PC-9 (cell line): Measurements from ENCODE around the gene ITSN1. TPM values are rescaled to one million over a fixed set of nuclear protein-coding genes. Genes with fewer than 3 reads are reported as not detected.

Experiments used
- BruUV-seq: library from RNA; stranded (reverse); fragments of 400-500 nt; replicated peaks from 2 replicates; lab custom pipeline; 2021; lab: Mats Ljungman, UMichigan
- CTCF ChIA-PET: fragments of 300-600 bp; sonication (Branson Sonifier 250); formaldehyde crosslinking; loops from one replicate; lab custom pipeline; 2022; ENCODE audit warnings: antibody characterized with exemption; lab: Charles Lee
- POLR2A ChIA-PET: fragments of 300-600 bp; sonication (Branson Sonifier 250); formaldehyde crosslinking; loops from one replicate; lab custom pipeline; 2022; ENCODE audit warnings: antibody characterized with exemption; ENCODE audit not compliant: unreplicated experiment; lab: Charles Lee
- DNase-seq, 2 experiments: peaks; one replicate each; pipeline versions ENCODE4 v3.0.0 to v3.0.0-alpha.2; 2015 to 2022; ENCODE audit warnings: mixed read lengths in 1 of 2
- H2AFZ ChIP-seq: fragments of 200-600 bp; sonication (generic); 2 replicates; pipeline ENCODE4 v1.8.1; 2017; ENCODE audit warnings: antibody characterized with exemption
- H3F3A ChIP-seq: fragments of 200-600 bp; sonication (generic); 2 replicates; pipeline ENCODE4 v1.8.1; 2017; ENCODE audit warnings: antibody characterized with exemption, mild to moderate bottlenecking, low read depth; ENCODE audit not compliant: insufficient read depth
- H3K27ac ChIP-seq: fragments of 200-600 bp; sonication (generic); 2 replicates; pipeline ENCODE4 v1.6.1; 2016; ENCODE audit warnings: mixed run types
- H3K27me3 ChIP-seq: fragments of 200-600 bp; sonication (generic); 2 replicates; pipeline ENCODE4 v1.6.1; 2016; ENCODE audit warnings: low read depth, mixed run types; ENCODE audit not compliant: insufficient read depth
- H3K36me3 ChIP-seq: fragments of 200-600 bp; sonication (generic); 2 replicates; pipeline ENCODE4 v1.6.1; 2016; ENCODE audit warnings: low read depth, mixed run types
- H3K4me1 ChIP-seq: fragments of 200-600 bp; sonication (generic); replicated peaks from 2 replicates; pipeline ENCODE4 v1.6.1; 2016; ENCODE audit warnings: mixed run types; ENCODE audit not compliant: insufficient read depth
- H3K4me2 ChIP-seq: fragments of 200-600 bp; sonication (generic); 2 replicates; pipeline ENCODE4 v1.6.1; 2017; ENCODE audit warnings: mixed run types
- H3K4me3 ChIP-seq: fragments of 200-600 bp; sonication (generic); 2 replicates; pipeline ENCODE4 v1.6.1; 2016; ENCODE audit warnings: mixed run types
- H3K79me2 ChIP-seq: fragments of 200-600 bp; sonication (generic); 2 replicates; pipeline ENCODE4 v1.6.1; 2017; ENCODE audit warnings: low read depth, mixed run types
- H3K9me2 ChIP-seq: fragments of 200-600 bp; sonication (generic); 2 replicates; pipeline ENCODE4 v1.8.1; 2017; ENCODE audit warnings: mild to moderate bottlenecking; ENCODE audit not compliant: insufficient read depth
- H3K9me3 ChIP-seq: fragments of 200-600 bp; sonication (generic); 2 replicates; pipeline ENCODE4 v1.8.1; 2016; ENCODE audit warnings: low read depth; ENCODE audit not compliant: insufficient read depth
- H4K20me1 ChIP-seq: fragments of 200-600 bp; sonication (generic); 2 replicates; pipeline ENCODE4 v1.8.1; 2017; ENCODE audit not compliant: insufficient read depth
- CTCF ChIP-seq: fragments of 200-600 bp; sonication (generic); conservative IDR thresholded peaks from 2 replicates; pipeline ENCODE4 v1.6.1; 2017; ENCODE audit warnings: mixed run types, antibody characterized with exemption, mild to moderate bottlenecking, moderate library complexity
- EZH2 ChIP-seq: fragments of 200-600 bp; sonication (generic); IDR thresholded peaks from 2 replicates; pipeline ENCODE4 v1.8.0; 2017; ENCODE audit warnings: antibody characterized with exemption, low read depth
- intact Hi-C: fragments of 100-400 bp; cut with micrococcal nuclease; formaldehyde crosslinking; loops from one replicate; pipeline ENCODE4 v1.10.0; 2022; ENCODE audit not compliant: unreplicated experiment
- total RNA-seq: library from RNA; stranded (reverse); gene quantifications from 2 replicates; pipeline ENCODE4 v1.2.3, GENCODE V29; 2021

Gene ITSN1
- total RNA-seq, 1 experiment from 2014 or later, result 46.3 TPM

- no peak for DNase-seq
- CTCF ChIA-PET, result no interaction called here
- Histone ChIP-seq H2AFZ (peak overlapping the region; percentile 91), H3K4me1 (peaks cover 21% of the 10 kb centered on the region), H3K4me3 (peak overlapping the region; percentile 76), H3K79me2 (peaks cover 54% of the 10 kb centered on the region), H3K36me3 (no peaks in the 10 kb centered on the region), H3K27me3 (no peaks in the 10 kb centered on the region), H3K9me3 (no peaks in the 10 kb centered on the region), H3K9me2 (no peaks in the 10 kb centered on the region), H3K27ac (peak overlapping the region; percentile 76), H3K4me2 (peak overlapping the region; percentile 91), H4K20me1 (no peaks in the 10 kb centered on the region), H3F3A (no peaks in the 10 kb centered on the region; the same call in 1 of the 2 replicates)
- BruUV-seq, result TSS peak; percentile 75
- POLR2A ChIA-PET, result interaction anchor here (0.7 kb wide), 2 partner anchors 126 to 161 kb away, joined by 5 to 6 read pairs; no protein-coding TSS in a partner anchor
- TF ChIP-seq EZH2 (no peak), CTCF (no peak)
- intact Hi-C loops, result loop anchor here (10.0 kb wide), 1 partner anchor 254 kb away; no protein-coding TSS in a partner anchor
Observed at GRCh38 chr21:33640697-33641351, 1.5 kb upstream of the ITSN1 start.

GRCh38 chr21:33641352-33642026 lies 812 bp upstream of the ITSN1 start, which contains the start of gene CRYZL1:
Gene CRYZL1, minus strand, starts transcription at chr21:33641741. Its CDS starts 10,190 bp downstream, at chr21:33631551.
- ChIA-PET CTCF (no interaction called here), POLR2A (interaction anchor here (0.7 kb wide), 2 partner anchors 127 to 161 kb away, joined by 5 to 6 read pairs; no protein-coding TSS in a partner anchor)
- Histone ChIP-seq H4K20me1 (no peaks in the 10 kb centered on the region), H2AFZ (peak within 1 kb of the TSS; percentile 98), H3K4me3 (peak within 1 kb of the TSS; percentile 76), H3K4me1 (peaks cover 21% of the 10 kb centered on the region), H3K27ac (peak within 1 kb of the TSS; percentile 76), H3K27me3 (no peaks in the 10 kb centered on the region), H3K9me2 (no peaks in the 10 kb centered on the region), H3F3A (no peaks in the 10 kb centered on the region; the same call in 1 of the 2 replicates), H3K9me3 (no peaks in the 10 kb centered on the region), H3K79me2 (peaks cover 60% of the 10 kb centered on the region), H3K4me2 (peak within 1 kb of the TSS; percentile 91), H3K36me3 (no peaks in the 10 kb centered on the region)
- intact Hi-C loops, result loop anchor here (1.0 to 10.0 kb wide), 4 partner anchors 42 to 253 kb away; no protein-coding TSS in a partner anchor
- no TSS peak for BruUV-seq
- DNase-seq, result peak; percentile 98 to 99
- TF ChIP-seq CTCF (no peak), EZH2 (no peak)

- H3F3A ChIP-seq, result no peaks in the 10 kb centered on the region; the same call in 1 of the 2 replicates
- POLR2A ChIA-PET, result interaction anchor here (0.6 kb wide), 1 partner anchor 317 kb away, joined by 11 read pairs; no protein-coding TSS in a partner anchor
- H3K4me3 ChIP-seq, result peak overlapping the region; percentile 76
- no peaks in the 10 kb centered on the region for H3K36me3 ChIP-seq
- H3K4me1 ChIP-seq, result peaks cover 21% of the 10 kb centered on the region
- DNase-seq, result peak in 1 of 2 experiments; percentile 22
- peak overlapping the region; percentile 80 for H3K4me2 ChIP-seq
- peaks cover 76% of the 10 kb centered on the region for H3K79me2 ChIP-seq
- no peaks in the 10 kb centered on the region for H3K9me3 ChIP-seq
- H4K20me1 ChIP-seq, result no peaks in the 10 kb centered on the region
- H3K27me3 ChIP-seq, result no peaks in the 10 kb centered on the region
- intact Hi-C loops, result loop anchor here (1.0 to 10.0 kb wide), 4 partner anchors 40 to 252 kb away; no protein-coding TSS in a partner anchor
- no peak for TF ChIP-seq EZH2
- no peak for TF ChIP-seq CTCF
- no peaks in the 10 kb centered on the region for H3K9me2 ChIP-seq
- CTCF ChIA-PET, result no interaction called here
- BruUV-seq, result no TSS peak
- peak overlapping the region; percentile 79 for H2AFZ ChIP-seq
- H3K27ac ChIP-seq, result no peak overlapping the region
Observed at GRCh38 chr21:33642896-33643657, 776 bp downstream of the ITSN1 start.
